NB4 (cell line): ENCODE results near the gene DNAH2.

Experiments
- DNase-seq: peaks from one replicate; pipeline ENCODE4 v3.0.0; 2010; ENCODE audit warnings: low read depth
- H3K4me3 ChIP-seq: one replicate; pipeline ENCODE4 v1.5.1; 2011; ENCODE audit warnings: mild to moderate bottlenecking, low read depth, low read length, moderate library complexity
- CTCF ChIP-seq: IDR thresholded peaks from one replicate; pipeline ENCODE4 v1.5.1; 2012; ENCODE audit warnings: low read depth, low read length
- MAX ChIP-seq: IDR thresholded peaks from 2 replicates; pipeline ENCODE4 v1.6.1; 2011; ENCODE audit warnings: low read depth, low read length
- MYC ChIP-seq: IDR thresholded peaks from 2 replicates; pipeline ENCODE4 v1.6.1; 2011; ENCODE audit warnings: low read depth, low read length
- POLR2A ChIP-seq: IDR thresholded peaks from 2 replicates; pipeline ENCODE4 v1.6.1; 2011; ENCODE audit warnings: mild to moderate bottlenecking; ENCODE audit not compliant: insufficient read length; ENCODE audit errors: extremely low read depth

The DNAH2 gene

DNA sequence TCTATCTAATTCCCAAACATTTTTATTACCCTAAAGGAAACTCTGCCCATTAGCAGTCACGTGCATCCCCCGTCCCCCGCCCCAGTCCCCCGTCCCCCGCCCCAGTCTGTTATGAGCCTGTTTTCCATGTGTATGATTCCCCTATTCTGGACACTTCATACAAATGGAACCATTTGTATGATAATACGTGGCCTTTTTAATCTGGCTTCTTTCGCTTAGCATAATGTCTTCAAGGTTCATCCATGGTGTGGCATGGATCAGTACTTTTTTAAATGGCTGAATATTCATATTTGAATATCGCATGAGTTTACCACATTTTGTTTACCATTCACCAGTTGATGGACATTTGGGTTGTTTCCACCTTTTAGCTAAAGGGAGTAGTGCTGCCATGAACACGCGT lies 49.5 kb downstream of the DNAH2 start:
- H3K4me3 ChIP-seq, result no peak overlapping the region
- TF ChIP-seq MAX, result no peak
- TF ChIP-seq POLR2A, result no peak
- no peak for TF ChIP-seq CTCF
- no peak for TF ChIP-seq MYC
- no peak for DNase-seq

- H3K4me3 ChIP-seq, result no peak overlapping the region
- TF ChIP-seq MYC (no peak), POLR2A (no peak), MAX (no peak), CTCF (no peak)
- DNase-seq, result no peak
These were observed 50.0 kb downstream of the DNAH2 start for GRCh38 chr17:7767405-7768021.

- no peak for DNase-seq
- no peak for TF ChIP-seq CTCF
- no peak for TF ChIP-seq MYC
- TF ChIP-seq POLR2A, result no peak
- no peak for TF ChIP-seq MAX
- H3K4me3 ChIP-seq, result no peak overlapping the region
These were observed 52.3 kb downstream of the DNAH2 start for GRCh38 chr17:7769854-7770253.

DNA sequence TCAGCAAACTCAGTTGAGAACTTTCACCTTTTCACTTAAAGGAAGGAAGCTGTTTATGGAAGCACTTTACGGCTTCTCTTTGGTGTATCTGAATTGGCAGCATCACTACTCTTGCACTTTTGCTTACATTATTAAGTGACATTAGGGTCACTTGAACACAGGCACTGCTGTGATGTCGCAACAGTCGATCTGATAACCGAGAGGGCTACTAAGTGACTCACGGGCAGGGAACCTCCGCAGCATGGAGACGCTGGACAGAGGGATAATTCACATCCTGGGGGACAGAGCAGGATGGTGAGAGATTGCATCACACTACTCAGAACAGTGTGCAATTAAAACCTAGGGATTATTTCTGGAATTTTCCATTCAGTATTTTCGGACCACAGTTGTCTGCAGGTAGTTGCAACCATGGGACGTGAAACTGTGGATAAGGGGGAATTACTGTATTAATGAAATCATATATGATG lies 56.5 kb downstream of the DNAH2 start:
- DNase-seq, result peak; percentile 42
- no peak overlapping the region for H3K4me3 ChIP-seq
- no peak for TF ChIP-seq MYC
- no peak for TF ChIP-seq MAX
- TF ChIP-seq POLR2A, result no peak
- no peak for TF ChIP-seq CTCF

DNA sequence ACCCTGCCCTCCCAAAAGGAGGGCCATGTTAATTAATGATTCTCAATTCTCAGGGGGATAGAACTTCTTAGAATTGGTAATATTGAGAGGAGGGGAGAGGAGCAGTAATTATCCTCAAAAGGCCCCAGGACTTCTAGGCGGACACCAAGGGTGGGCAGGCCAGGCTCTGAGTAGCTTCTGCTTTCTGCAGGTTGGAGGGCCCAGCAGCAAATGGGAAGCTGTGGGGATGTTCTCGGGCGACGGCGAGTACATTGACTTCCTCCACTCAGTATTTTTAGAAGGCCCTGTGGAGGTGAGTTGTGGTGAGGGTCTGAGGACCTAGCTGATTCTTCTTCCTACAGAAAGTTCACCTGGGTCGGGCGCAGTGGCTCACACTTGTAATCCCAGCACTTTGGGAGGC lies 57.5 kb downstream of the DNAH2 start:
- DNase-seq, result no peak
- no peak overlapping the region for H3K4me3 ChIP-seq
- no peak for TF ChIP-seq POLR2A
- TF ChIP-seq CTCF, result no peak
- no peak for TF ChIP-seq MYC

- TF ChIP-seq CTCF, result no peak
- no peak for TF ChIP-seq MAX
- TF ChIP-seq POLR2A, result no peak
- no peak for TF ChIP-seq MYC
- no peak for DNase-seq
- no peak overlapping the region for H3K4me3 ChIP-seq
These were observed 59.5 kb downstream of the DNAH2 start for GRCh38 chr17:7777017-7777416.
